ENCODE results near the gene ENO3.
"Not testable (repeated sequence)": the region's sequence is repeated elsewhere in the genome, so short reads cannot be mapped to it uniquely, and the experiment has no call there.

Gene ENO3

DNA sequence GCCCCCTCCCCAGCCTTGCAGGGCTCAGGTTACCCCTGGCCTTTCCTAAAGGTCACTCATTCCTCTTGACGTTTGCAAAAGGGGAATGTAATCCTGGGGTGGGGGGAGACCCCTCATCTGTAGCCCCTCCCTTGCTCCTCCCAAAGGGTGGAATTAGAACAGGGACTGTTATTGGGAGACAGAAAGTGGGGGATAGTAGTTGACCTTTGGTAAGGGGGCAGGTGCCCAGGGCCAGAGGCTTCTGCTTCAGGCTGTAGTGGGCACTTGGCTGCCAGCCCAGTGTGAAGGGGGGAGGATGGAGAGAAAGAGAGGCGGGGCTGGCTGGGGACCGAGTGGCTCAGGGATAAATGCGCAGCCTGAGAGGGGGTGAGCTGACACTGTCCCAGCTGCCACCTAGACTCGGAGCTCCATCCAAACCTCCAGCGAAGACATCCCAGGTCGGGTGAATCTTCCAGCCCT lies at the start of gene ENO3:
Gene ENO3 (plus strand): TSS at position 374 of the 459 bp plus-strand sequence. CDS start 711 bp downstream, outside the sequence.
- DNase-seq = no peak

DNA sequence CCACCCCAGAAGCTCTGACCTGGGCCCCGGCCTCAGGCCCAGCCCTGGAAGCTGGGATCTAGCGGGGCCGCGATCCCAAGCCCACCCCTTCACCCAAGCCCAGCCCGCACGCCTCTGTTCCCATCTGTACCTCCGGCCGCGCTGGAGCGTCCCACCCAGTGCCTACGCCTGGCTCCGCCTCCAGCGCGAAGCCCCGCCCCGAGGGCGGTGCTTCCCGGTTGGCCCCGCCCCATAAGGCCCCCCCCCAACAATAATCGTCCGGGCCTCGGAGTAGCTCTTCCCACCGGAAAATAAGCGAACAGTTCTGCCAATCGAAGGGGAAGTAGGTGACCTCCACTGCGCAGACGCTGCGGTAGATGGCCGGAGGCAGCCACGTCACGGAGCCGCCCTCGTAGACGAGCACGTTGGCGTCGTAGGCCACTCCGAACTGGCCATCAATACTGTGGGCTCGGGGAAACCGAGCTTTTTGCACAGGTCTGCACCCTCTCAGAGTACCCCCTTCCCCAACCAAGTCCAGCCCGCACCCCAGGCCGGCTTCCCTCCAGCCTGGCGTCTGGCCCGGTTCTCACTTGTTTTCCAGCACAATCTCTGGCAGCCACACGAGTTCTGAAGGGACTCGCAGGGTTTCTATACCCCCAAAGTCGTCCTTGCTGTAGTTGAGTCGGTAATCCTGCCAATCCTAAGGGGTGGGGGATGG lies 49.1 kb upstream of the ENO3 start:
- DNase-seq = no peak

DNA sequence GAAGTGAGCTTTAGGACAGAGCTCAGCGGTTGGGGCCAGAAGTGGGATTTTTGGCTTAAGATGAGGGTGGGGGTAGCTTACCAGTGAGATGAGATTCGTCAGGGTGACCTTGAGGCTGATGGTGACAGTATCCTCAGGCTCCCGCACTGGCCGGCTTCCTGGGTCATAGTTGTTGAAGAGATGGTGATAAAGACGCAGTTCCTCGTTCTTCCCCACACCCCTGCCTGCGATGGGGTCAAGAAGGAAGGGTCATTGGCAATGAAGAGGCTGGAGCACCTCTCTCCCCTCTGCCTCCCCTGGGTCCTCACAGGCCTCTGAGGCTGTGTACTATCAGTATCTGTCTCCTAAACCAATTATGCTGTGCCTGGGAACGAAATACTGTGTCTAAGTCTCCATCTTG lies 48.4 kb upstream of the ENO3 start:
- no peak for DNase-seq

- DNase-seq = peak; percentile 27
Observed at GRCh38 chr17:4903051-4903818, 47.7 kb upstream of the ENO3 start, which contains the start of gene CHRNE. Gene CHRNE, minus strand, starts transcription at chr17:4903098. Its CDS starts 35 bp downstream, at chr17:4903063.

DNA sequence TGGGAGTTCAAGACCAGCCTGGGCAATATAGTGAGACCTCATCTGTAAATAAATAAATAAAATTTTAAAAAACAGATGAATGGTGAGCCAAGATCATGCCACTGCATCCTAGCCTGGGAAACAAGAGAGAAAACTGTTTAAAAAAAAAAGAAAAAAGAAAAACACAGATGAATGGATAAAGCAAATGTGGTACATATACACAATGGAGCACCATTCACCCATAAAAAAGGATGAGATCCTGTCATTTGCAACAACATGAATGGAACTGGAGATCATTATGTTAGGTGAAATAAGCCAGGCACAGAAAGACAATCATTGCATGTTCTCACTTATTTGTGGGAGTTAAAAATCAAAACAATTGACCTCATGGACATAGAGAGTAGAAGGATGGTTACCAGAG lies 44.3 kb upstream of the ENO3 start:
- not testable (repeated sequence) for DNase-seq

GRCh38 chr17:4908301-4908700 lies 42.6 kb upstream of the ENO3 start:
- DNase-seq = no peak

DNA sequence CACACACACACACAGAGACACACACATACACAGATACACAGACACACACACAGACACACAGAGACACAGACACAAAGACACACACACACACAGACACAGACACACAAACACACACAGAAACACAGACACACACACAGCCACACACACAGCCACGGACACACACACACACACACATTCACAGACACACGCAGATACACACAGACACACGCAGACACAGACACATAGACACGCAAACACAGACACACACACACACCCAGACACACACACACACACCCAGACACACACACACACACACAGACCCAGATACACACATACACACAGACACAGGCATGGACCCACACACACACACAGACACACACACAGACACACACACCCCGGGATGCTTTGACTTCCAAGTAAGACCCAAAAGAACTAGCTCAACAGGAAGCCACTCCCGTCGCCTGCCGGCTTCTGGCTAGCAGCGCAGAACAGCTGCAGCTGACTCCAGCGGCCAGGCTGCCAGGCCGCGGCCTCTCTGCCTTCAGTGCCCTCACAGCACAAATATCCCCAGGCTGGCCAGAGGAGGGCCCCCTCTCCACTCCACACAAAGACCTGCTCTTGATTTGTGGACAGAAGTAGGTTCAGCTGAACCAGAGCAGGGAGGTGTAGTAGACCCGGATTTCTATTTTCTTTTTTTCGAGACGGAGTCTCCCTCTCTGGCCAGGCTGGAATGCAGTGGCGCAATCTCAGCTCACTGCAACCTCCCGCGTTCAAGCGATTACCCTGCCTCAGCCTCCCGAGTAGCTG lies 42.0 kb upstream of the ENO3 start:
- DNase-seq = peak; percentile 13

- no peak for DNase-seq
Observed at GRCh38 chr17:4913994-4914393, 36.9 kb upstream of the ENO3 start.

DNA sequence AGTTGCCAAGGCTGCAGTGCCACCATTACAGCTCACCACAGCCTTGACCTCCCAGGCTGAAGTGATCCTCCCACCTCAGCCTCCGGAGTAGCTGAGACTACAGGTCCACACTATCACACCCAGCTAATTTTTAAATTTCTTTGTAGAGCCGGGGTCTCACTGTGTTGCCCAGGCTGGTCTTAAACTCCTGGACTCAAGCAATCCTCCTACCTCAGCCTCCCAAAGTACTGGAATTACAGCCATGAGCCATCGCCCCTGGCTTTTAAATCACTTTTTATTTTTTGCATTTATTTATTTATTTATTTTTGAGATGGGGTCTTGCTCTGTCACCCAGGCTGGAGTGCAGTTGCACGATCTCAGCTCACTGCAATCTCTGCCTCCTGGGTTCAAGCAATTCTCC lies 36.4 kb upstream of the ENO3 start:
- not testable (repeated sequence) for DNase-seq

DNA sequence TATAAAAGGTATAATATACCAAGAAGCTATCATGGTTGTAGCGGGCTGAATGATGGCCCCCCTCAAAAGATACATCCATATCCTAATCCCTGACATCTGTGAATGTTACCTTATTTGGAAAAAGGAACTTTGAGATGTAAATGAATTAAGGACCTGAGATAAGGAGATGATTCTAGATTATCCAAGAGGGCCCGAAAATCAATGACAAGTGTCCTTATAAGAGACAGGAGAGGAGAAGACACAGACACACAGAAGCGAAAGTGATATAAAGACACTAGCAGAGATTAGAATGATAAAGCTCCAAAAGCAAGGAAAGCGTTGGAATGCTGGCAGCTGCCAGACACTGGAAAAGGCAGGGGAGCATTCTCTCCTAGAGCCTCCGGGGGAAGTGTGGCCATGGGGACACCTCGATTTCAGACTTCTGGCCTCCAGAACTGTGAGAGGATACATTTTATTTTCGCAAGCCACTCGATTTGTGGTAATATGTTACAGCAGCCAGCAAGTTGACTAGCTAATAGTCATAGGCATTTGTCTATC lies 31.3 kb upstream of the ENO3 start:
- no peak for DNase-seq

DNA sequence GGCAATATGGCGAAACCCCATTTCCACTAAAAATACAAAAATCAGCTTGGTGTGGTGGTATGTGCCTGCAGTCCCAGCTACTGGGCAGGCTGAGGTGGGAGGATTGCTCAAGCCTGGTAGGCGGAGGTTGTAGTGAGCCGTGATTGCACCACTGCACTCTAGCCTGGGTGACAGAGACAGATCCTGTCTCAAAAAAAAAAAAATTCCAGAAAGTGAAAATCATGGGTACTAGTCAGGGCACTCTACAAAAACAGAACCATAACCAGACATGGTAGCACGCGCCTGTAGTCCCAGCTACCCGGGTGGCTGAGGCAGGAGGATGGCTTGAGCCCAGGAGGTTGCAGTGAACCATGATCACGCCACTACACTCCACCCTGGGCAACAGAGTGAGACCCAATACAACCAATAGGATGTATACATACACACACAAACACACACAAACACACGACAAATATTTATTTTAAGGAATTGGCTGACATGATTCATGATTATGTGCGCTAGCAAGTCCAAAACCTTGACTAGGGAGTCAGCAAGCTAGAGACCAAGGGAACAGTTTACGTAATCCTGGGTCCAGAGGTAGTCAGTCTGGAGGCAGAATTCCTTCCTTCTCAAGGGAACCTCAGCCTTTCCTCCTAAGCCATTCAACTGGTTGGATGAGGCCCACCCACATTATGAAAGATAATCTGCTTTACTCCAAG lies 30.4 kb upstream of the ENO3 start:
- no peak for DNase-seq

- no peak for DNase-seq
Observed at GRCh38 chr17:4921320-4921719, 29.6 kb upstream of the ENO3 start.

DNA sequence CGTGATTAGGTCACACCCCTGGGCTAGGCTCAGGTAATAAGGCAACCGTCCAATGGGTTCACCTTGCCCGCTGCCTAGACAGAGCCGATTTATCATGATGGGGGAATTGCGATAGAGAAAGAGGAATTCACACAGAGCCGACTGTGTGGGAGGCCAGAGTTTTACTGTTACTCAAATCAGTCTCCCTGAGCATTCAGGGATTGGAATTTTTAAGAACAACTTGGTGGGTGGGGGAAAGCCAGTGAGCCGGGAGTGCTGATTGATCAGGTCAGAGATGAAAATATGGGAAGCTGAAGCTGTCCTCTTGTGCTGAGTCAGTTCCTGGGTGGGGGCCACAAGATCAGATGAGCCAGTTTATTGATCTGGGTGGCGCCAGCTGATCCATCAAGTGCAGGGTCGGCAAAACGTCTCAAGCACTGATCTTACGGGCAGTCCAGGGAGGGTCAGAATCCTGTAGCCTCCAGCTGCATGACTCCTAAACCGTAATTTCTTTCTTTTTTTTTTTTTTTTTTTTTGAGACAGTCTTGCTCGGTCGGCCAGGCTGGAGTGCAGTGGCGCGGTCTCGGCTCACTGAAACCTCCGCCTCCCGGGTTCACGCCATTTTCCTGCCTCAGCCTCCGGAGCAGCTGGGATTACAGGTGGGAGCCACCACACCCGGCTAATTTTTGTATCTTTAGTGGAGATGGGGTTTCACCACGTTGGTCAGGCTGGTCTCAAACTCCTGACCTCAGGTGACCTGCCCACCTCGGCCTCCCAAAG lies 24.2 kb upstream of the ENO3 start:
- DNase-seq = not testable (repeated sequence)

DNA sequence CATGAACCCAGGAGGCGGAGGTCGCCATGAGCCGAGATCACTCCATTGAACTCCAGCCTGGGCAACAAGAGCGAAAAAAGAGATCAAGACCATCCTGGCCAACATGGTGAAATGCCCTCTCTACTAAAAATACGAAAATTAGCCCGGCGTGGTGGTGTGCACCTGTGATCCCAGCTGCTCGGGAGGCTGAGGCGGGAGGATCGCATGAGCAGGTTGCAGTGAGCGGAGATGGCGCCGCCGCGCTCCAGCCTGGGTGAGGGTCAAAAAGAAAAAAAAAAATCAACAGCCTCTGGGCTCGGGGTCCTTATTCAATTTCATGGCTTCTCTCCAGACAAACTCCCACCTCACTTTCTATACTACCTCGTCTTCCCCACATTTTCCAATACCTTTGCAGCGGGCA lies 22.0 kb upstream of the ENO3 start:
- DNase-seq = no peak

DNA sequence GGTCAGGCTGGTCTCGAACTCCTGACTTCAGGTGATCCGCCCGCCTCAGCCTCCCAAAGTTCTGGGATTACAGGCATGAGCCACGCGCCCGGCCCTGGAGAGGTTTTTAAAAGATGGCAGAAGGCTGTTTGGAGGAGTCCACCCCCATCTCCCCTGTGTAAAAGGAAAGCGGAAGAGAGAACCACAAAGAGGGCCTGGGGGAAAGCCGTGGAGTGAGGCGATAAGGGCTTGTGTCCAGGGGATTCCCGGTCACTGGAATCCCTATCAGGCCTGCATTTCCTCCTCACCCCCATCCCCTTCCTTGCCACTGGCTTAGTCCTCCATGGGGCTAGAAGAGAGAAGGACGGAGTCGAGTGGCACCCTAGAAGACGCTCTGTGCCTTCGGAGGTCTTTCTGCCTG lies 19.0 kb upstream of the ENO3 start, which contains the start of gene GP1BA:
Gene GP1BA (plus strand): TSS at position 315 of the 400 bp plus-strand sequence. CDS start 328 bp downstream, outside the sequence.
- DNase-seq = no peak

- no peak for DNase-seq
Observed at GRCh38 chr17:4932756-4933155, 18.2 kb upstream of the ENO3 start.

- no peak for DNase-seq
Observed at GRCh38 chr17:4933646-4934045, 17.3 kb upstream of the ENO3 start.

DNA sequence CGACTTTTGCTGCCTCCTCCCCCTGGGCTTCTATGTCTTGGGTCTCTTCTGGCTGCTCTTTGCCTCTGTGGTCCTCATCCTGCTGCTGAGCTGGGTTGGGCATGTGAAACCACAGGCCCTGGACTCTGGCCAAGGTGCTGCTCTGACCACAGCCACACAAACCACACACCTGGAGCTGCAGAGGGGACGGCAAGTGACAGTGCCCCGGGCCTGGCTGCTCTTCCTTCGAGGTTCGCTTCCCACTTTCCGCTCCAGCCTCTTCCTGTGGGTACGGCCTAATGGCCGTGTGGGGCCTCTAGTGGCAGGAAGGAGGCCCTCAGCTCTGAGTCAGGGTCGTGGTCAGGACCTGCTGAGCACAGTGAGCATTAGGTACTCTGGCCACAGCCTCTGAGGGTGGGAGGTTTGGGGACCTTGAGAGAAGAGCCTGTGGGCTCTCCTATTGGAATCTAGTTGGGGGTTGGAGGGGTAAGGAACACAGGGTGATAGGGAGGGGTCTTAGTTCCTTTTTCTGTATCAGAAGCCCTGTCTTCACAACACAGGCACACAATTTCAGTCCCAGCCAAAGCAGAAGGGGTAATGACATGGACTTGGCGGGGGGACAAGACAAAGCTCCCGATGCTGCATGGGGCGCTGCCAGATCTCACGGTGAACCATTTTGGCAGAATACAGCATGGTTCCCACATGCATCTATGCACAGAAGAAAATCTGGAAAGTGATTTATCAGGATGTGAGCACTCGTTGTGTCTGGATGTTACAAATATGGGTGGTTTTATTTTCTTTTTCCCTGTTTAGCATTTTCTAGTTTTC lies 16.5 kb upstream of the ENO3 start:
- no peak for DNase-seq

DNA sequence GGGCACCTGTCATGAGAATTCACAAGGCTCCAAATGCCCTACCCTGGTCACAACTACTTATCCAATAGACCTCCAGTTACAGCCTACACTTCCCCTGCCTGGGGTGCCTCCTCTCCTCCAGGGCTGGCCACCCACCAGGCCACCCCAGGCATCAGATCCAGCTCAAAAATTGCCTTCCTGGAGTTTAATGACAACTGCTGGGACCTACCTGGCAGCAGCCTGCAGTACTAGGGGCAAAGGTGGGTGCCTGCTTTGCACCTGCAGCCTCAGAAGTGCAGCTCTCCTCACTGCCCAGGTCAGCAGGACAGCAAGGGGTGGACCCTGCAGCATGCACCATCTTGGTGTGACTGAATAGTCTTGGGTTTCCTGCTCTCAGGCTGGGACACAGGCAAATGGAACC lies 15.3 kb upstream of the ENO3 start:
- DNase-seq = no peak

DNA sequence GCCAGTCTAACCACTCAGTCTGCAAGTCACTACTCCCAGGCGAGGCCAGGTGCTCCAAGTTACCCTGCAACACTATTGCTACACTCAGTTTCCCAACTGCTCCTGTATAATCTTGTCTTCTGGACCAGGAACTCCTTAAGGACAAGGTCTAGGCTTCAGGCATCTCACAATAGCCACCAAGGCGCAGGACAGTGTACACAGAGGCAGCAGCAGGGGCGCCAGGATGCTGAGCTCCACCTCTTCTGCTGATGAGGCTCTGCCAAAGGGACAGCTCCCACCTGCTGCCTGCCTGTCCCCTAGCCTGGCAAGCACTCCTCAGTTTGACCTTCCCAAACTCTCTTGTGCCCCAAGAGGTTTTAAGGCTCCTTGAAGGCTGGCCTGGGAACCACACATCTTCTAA lies 14.5 kb upstream of the ENO3 start:
- no peak for DNase-seq

- no peak for DNase-seq
Observed at GRCh38 chr17:4937553-4937952, 13.4 kb upstream of the ENO3 start.

Measured in NCI-H2107 (cell line).